Erythroblast (primary cell): Measurements from ENCODE around the gene IL18R1.

ENCODE experiments used
- GATA1 ChIP-seq: IDR thresholded peaks from 2 replicates; pipeline ENCODE4 v1.6.1; 2011; ENCODE audit warnings: low read depth, mild to moderate bottlenecking, control low read depth, low read length, moderate library complexity
- POLR2A ChIP-seq: IDR thresholded peaks from 2 replicates; pipeline ENCODE4 v1.6.1; 2011; ENCODE audit warnings: mild to moderate bottlenecking, low read length

DNA sequence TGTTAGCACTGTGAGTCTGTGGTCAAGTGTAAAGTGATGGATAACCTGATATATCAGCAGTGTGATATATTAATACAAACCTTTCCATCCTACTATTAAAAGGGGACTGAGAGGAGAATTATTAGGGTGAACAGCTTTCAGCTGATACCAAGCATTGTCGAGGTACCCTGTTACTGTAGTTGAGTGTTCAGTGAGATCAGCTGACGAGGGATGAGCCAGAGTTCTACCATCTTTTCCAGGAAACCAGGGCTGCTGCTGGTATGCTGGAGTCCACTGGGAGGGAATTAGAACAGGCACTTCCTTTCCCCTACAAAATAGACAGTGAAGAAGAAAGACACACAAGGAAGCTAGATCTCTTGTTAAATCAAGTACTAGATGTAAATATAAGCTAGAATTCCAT lies 67.8 kb downstream of the IL18R1 start:
- TF ChIP-seq POLR2A (no peak), GATA1 (no peak)
